HCT116 (cell line): ENCODE measurements around the gene SPARC. TPM values are rescaled to one million over a fixed set of nuclear protein-coding genes. Genes with fewer than 3 reads are reported as not detected.

Experiments
- ATAC-seq: fragments of 200-7000 bp; cut with Tn5 transposase; 2 replicates; pipeline ENCODE4 v1.9.1; 2020; ENCODE audit warnings: mild to moderate bottlenecking, moderate library complexity
- BruUV-seq: library from RNA; stranded (reverse); fragments of 400-500 nt; replicated peaks from 2 replicates; lab custom pipeline; 2021; lab: Mats Ljungman, UMichigan
- CTCF ChIA-PET: fragments of 300-600 bp; sonication (Branson Sonifier 250); formaldehyde crosslinking; loops from one replicate; lab custom pipeline; 2021; ENCODE audit warnings: antibody characterized with exemption; lab: Charles Lee
- POLR2A ChIA-PET: fragments of 300-600, 350-600 bp; sonication (Branson Sonifier 250); formaldehyde crosslinking; loops from one replicate; lab custom pipeline; 2021; ENCODE audit warnings: antibody characterized with exemption; lab: Charles Lee
- RAD21 ChIA-PET, 2 experiments: fragments of 300-600 bp; sonication (Branson Sonifier 250); formaldehyde crosslinking; loops; one replicate each; lab custom pipeline; 2023; ENCODE audit warnings: low total read pairs in 2 of 2; ENCODE audit not compliant: uncharacterized antibody in 2 of 2, unreplicated experiment in 2 of 2, low non-redundant PET in 1 of 2; lab: Charles Lee
- DNase-seq: peaks from one replicate; pipeline ENCODE4 v3.0.0-alpha.2; 2010; ENCODE audit warnings: low read depth, low spot score
- H2AFZ ChIP-seq: fragments of 200-600 bp; shearing (Covaris generic), sonication (generic); 2 replicates; pipeline ENCODE4 v1.6.1; 2017; ENCODE audit warnings: low read depth, mixed run types, mixed read lengths, antibody characterized with exemption, low read length; ENCODE audit not compliant: poor library complexity, severe bottlenecking
- H3K27ac ChIP-seq: 2 replicates; pipeline ENCODE4 v1.5.1; 2012; ENCODE audit warnings: low read depth, low read length
- H3K27me3 ChIP-seq: fragments of 200-600 bp; sonication (generic); 2 replicates; pipeline ENCODE4 v1.6.1; 2016; ENCODE audit warnings: mixed run types, low read length, mixed read lengths; ENCODE audit not compliant: insufficient read depth
- H3K36me3 ChIP-seq, 2 experiments: fragments of 200-500 bp in 1 of 2; fragments of 200-600 bp in 1 of 2; sonication (Bioruptor generic) in 1 of 2; sonication (generic) in 1 of 2; 2 replicates each; pipeline versions ENCODE4 v1.5.1 to v1.6.1; 2014 to 2016; ENCODE audit warnings: low read length in 2 of 2, inconsistent platforms in 1 of 2, mixed read lengths in 1 of 2, mixed run types in 1 of 2; ENCODE audit not compliant: insufficient read depth in 2 of 2, control insufficient read depth in 1 of 2
- H3K4me1 ChIP-seq, 2 experiments: fragments of 200-600 bp in 1 of 2; sonication (generic) in 1 of 2; 2 replicates each; pipeline versions ENCODE4 v1.5.1 to v1.6.1; 2012 to 2017; ENCODE audit warnings: low read length in 2 of 2, inconsistent platforms in 1 of 2, mild to moderate bottlenecking in 1 of 2, mixed read lengths in 1 of 2, mixed run types in 1 of 2, moderate library complexity in 1 of 2; ENCODE audit not compliant: insufficient read depth in 2 of 2, control insufficient read depth in 1 of 2
- H3K4me2 ChIP-seq: fragments of 200-600 bp; sonication (generic); 2 replicates; pipeline ENCODE4 v1.6.1; 2017; ENCODE audit warnings: mixed run types, low read length, mixed read lengths
- H3K4me3 ChIP-seq, 2 experiments: fragments of 200-600 bp in 1 of 2; sonication (generic) in 1 of 2; replicated peaks in 1 of 2; 2 replicates each; pipeline ENCODE4 v1.5.1; 2011 to 2016; ENCODE audit warnings: low read length in 2 of 2, control low read depth in 1 of 2, low read depth in 1 of 2, mild to moderate bottlenecking in 1 of 2, mixed read lengths in 1 of 2, mixed run types in 1 of 2
- H3K79me2 ChIP-seq: fragments of 200-600 bp; sonication (generic); 2 replicates; pipeline ENCODE4 v1.6.1; 2017; ENCODE audit warnings: mild to moderate bottlenecking, mixed run types, low read length, moderate library complexity, mixed read lengths; ENCODE audit not compliant: insufficient read depth
- H3K9ac ChIP-seq: fragments of 200-600 bp; sonication (generic); 2 replicates; pipeline ENCODE4 v1.6.1; 2016; ENCODE audit warnings: low read length, mixed read lengths
- H3K9me2 ChIP-seq: fragments of 200-600 bp; sonication (generic), shearing (Covaris generic); 2 replicates; pipeline ENCODE4 v1.6.1; 2017; ENCODE audit warnings: mixed run types, mild to moderate bottlenecking, moderate library complexity; ENCODE audit not compliant: insufficient read depth
- H3K9me3 ChIP-seq, 2 experiments: fragments of 200-500 bp in 1 of 2; fragments of 200-600 bp in 1 of 2; sonication (Bioruptor generic) in 1 of 2; sonication (generic) in 1 of 2; 2 replicates each; pipeline ENCODE4 v1.6.1; 2014 to 2017; ENCODE audit warnings: low read length in 2 of 2, mixed read lengths in 2 of 2, inconsistent platforms in 1 of 2, low read depth in 1 of 2, mild to moderate bottlenecking in 1 of 2, mixed run types in 1 of 2, moderate library complexity in 1 of 2; ENCODE audit not compliant: control insufficient read depth in 1 of 2, insufficient read depth in 1 of 2
- H4K20me1 ChIP-seq: fragments of 200-600 bp; sonication (generic), shearing (Covaris generic); 2 replicates; pipeline ENCODE4 v1.6.1; 2017; ENCODE audit warnings: mixed run types, mild to moderate bottlenecking, moderate library complexity; ENCODE audit not compliant: insufficient read depth
- ATF3 ChIP-seq: IDR thresholded peaks from 2 replicates; pipeline ENCODE4 v1.6.1; 2012
- CEBPB ChIP-seq: IDR thresholded peaks from 2 replicates; pipeline ENCODE4 v1.6.1; 2012; ENCODE audit warnings: low read depth
- EGR1 ChIP-seq: IDR thresholded peaks from 2 replicates; pipeline ENCODE4 v1.6.1; 2012; ENCODE audit warnings: low read depth
- FOSL1 ChIP-seq: IDR thresholded peaks from 2 replicates; pipeline ENCODE4 v1.6.1; 2012; ENCODE audit warnings: low read depth
- JUND ChIP-seq: IDR thresholded peaks from 2 replicates; pipeline ENCODE4 v1.6.1; 2012
- POLR2A ChIP-seq: IDR thresholded peaks from 2 replicates; pipeline ENCODE4 v1.7.0; 2011; ENCODE audit warnings: borderline replicate concordance; ENCODE audit not compliant: insufficient read depth, insufficient read length; ENCODE audit errors: extremely low read depth
- POLR2AphosphoS5 ChIP-seq: IDR thresholded peaks from 2 replicates; pipeline ENCODE4 v1.6.1; 2011; ENCODE audit warnings: mild to moderate bottlenecking, low read depth, low read length, moderate library complexity
- RAD21 ChIP-seq: IDR thresholded peaks from 2 replicates; pipeline ENCODE4 v1.6.1; 2012; ENCODE audit warnings: low read depth, mild to moderate bottlenecking
- REST ChIP-seq: IDR thresholded peaks from 2 replicates; pipeline ENCODE4 v1.6.1; 2012; ENCODE audit warnings: low read depth
- SIN3A ChIP-seq: IDR thresholded peaks from 2 replicates; pipeline ENCODE4 v1.6.1; 2012; ENCODE audit warnings: low read depth
- SP1 ChIP-seq: IDR thresholded peaks from 2 replicates; pipeline ENCODE4 v1.6.1; 2012; ENCODE audit warnings: low read depth
- ZBTB33 ChIP-seq: IDR thresholded peaks from 2 replicates; pipeline ENCODE4 v1.6.1; 2011; ENCODE audit warnings: mild to moderate bottlenecking, low read length, moderate library complexity; ENCODE audit not compliant: insufficient replicate concordance; ENCODE audit errors: extremely low read depth
- ZNF274 ChIP-seq: fragments of 200-500 bp; sonication (Bioruptor generic); IDR thresholded peaks from 2 replicates; pipeline ENCODE4 v1.6.1; 2014; ENCODE audit warnings: mild to moderate bottlenecking, low read depth, low read length, inconsistent platforms
- intact Hi-C: fragments of 100-400 bp; cut with micrococcal nuclease; formaldehyde crosslinking; loops from 2 replicates; pipeline ENCODE4 v1.10.0; 2022
- total RNA-seq: library from RNA; stranded (reverse); gene quantifications from one replicate; pipeline ENCODE4 v1.2.1, GENCODE V29; 2021; ENCODE audit not compliant: unreplicated experiment

SPARC gene
- total RNA-seq, 1 experiment from 2014 or later, result 3.0 TPM

- ATAC-seq (no peak), DNase-seq (no peak)
- BruUV-seq, result no TSS peak
- Histone ChIP-seq H3K27me3 (no peaks in the 10 kb centered on the region), H3K9ac (no peak overlapping the region), H3K79me2 (no peaks in the 10 kb centered on the region), H4K20me1 (no peaks in the 10 kb centered on the region), H3K36me3 (no peaks in the 10 kb centered on the region), H3K27ac (no peak overlapping the region), H3K4me2 (no peak overlapping the region), H3K4me3 (no peak overlapping the region), H3K4me1 (peaks cover 0 to 8% of the 10 kb centered on the region in 2 experiments; a peak in 2 of 4 replicates), H3K9me3 (no peaks in the 10 kb centered on the region), H3K9me2 (no peaks in the 10 kb centered on the region), H2AFZ (no peak overlapping the region)
- intact Hi-C loops, result no loop called here
- ChIA-PET CTCF (no interaction called here), RAD21 (no interaction called here), POLR2A (no interaction called here)
- TF ChIP-seq SIN3A, result no peak
- TF ChIP-seq EGR1, result no peak
Measured at GRCh38 chr5:151724360-151724759, 37.6 kb upstream of the SPARC start.

GRCh38 chr5:151722546-151722945, 35.8 kb upstream of the SPARC start:
- no TSS peak for BruUV-seq
- no peak overlapping the region for H3K27ac ChIP-seq
- CTCF ChIA-PET, result no interaction called here

More at GRCh38 chr5:151722546-151722945, 35.8 kb upstream of the SPARC start:
- TF ChIP-seq POLR2AphosphoS5 (no peak), EGR1 (no peak), POLR2A (no peak), JUND (no peak), ZNF274 (no peak), ZBTB33 (no peak), SP1 (no peak), CEBPB (no peak), REST (no peak), ATF3 (no peak), RAD21 (no peak), FOSL1 (no peak)
- TF ChIP-seq, all 23 proteins: peak for 0
- H3K9ac ChIP-seq, result no peak overlapping the region
- no peaks in the 10 kb centered on the region for H3K9me2 ChIP-seq
- H3K4me1 ChIP-seq, result peaks cover 0 to 8% of the 10 kb centered on the region in 2 experiments; a peak in 2 of 4 replicates
- intact Hi-C loops, result no loop called here
- no peak for ATAC-seq
- no peaks in the 10 kb centered on the region for H3K36me3 ChIP-seq
- H3K4me2 ChIP-seq, result no peak overlapping the region
- no peaks in the 10 kb centered on the region for H3K27me3 ChIP-seq
- H3K79me2 ChIP-seq, result no peaks in the 10 kb centered on the region
- no peak for DNase-seq
- H4K20me1 ChIP-seq, result no peaks in the 10 kb centered on the region
- H2AFZ ChIP-seq, result no peak overlapping the region
- no peak overlapping the region for H3K4me3 ChIP-seq
- H3K9me3 ChIP-seq, result no peaks in the 10 kb centered on the region
- RAD21 ChIA-PET, result no interaction called here
- POLR2A ChIA-PET, result no interaction called here
